HepG2 (cell line): ENCODE data around the gene CAPN10. TPM values are rescaled to one million over a fixed set of nuclear protein-coding genes. Genes with fewer than 3 reads are reported as not detected.

Experiments used
- ATAC-seq: fragments of 200-7000 bp; cut with Tn5 transposase; 3 replicates; pipeline ENCODE4 v1.9.1; 2020; ENCODE audit warnings: mild to moderate bottlenecking, moderate library complexity
- BruUV-seq: library from RNA; stranded (reverse); fragments of 400-500 nt; replicated peaks from 2 replicates; lab custom pipeline; 2021; lab: Mats Ljungman, UMichigan
- CTCF ChIA-PET: fragments of 300-600 bp; formaldehyde crosslinking; extraction: SDS; loops from one replicate; lab custom pipeline; 2021; ENCODE audit warnings: low total read pairs, inconsistent platforms, low intra/inter-chr PET ratio; lab: Yijun Ruan, JAX
- POLR2A ChIA-PET: fragments of 350-600 bp; sonication (Branson Sonifier 250); formaldehyde crosslinking; loops from one replicate; lab custom pipeline; 2020; ENCODE audit warnings: antibody characterized with exemption, inconsistent platforms; lab: Yijun Ruan, JAX
- DNase-seq: peaks from one replicate; pipeline ENCODE4 v3.0.0-alpha.2; 2015; ENCODE audit warnings: low spot score
- FAIRE-seq: peaks from 3 replicates; lab custom pipeline; 2011; peaks lifted over from hg19 to GRCh38; lab: Jason Lieb, UNC
- H2AFZ ChIP-seq: one replicate; pipeline ENCODE4 v1.6.1; 2011; ENCODE audit warnings: low read length, inconsistent platforms
- H3K27ac ChIP-seq: fragments of 300-600 bp; 3 replicates; pipeline ENCODE4 v1.8.0; 2011; ENCODE audit warnings: mixed run types, mild to moderate bottlenecking, mixed read lengths, low read length, inconsistent platforms; ENCODE audit not compliant: insufficient read depth; ENCODE audit errors: extremely low read length
- H3K27me3 ChIP-seq, 2 experiments: fragments of 200-600 bp in 1 of 2; 2 replicates in 1 of 2; 3 replicates in 1 of 2; pipeline versions ENCODE4 v1.6.0 to v1.8.0; 2011; ENCODE audit warnings: low read length in 2 of 2, mild to moderate bottlenecking in 2 of 2, moderate library complexity in 2 of 2, inconsistent platforms in 1 of 2; ENCODE audit not compliant: insufficient read depth in 2 of 2, control insufficient read depth in 1 of 2
- H3K36me3 ChIP-seq, 2 experiments: fragments of 200-600 bp in 1 of 2; replicated peaks in 1 of 2; 2 replicates in 1 of 2; 3 replicates in 1 of 2; pipeline versions ENCODE4 v1.5.1 to v1.8.0; 2011; ENCODE audit warnings: low read length in 2 of 2, inconsistent platforms in 1 of 2; ENCODE audit not compliant: insufficient read depth in 2 of 2, control insufficient read depth in 1 of 2
- H3K4me1 ChIP-seq: 2 replicates; pipeline ENCODE4 v1.5.1; 2012; ENCODE audit warnings: low read length, inconsistent platforms; ENCODE audit not compliant: insufficient read depth
- H3K4me2 ChIP-seq: 2 replicates; pipeline ENCODE4 v1.6.0; 2011; ENCODE audit warnings: low read depth, low read length, inconsistent platforms
- H3K4me3 ChIP-seq, 3 experiments: fragments of 200-600 bp in 1 of 3; sonication (generic), shearing (Covaris generic) in 1 of 3; replicated peaks in 1 of 3; 2 replicates each; pipeline ENCODE4 v1.5.1; 2011 to 2016; ENCODE audit warnings: low read length in 3 of 3, inconsistent platforms in 2 of 3, low read depth in 2 of 3, mild to moderate bottlenecking in 2 of 3, control low read depth in 1 of 3, mixed read lengths in 1 of 3; ENCODE audit not compliant: insufficient read depth in 1 of 3
- H3K79me2 ChIP-seq: one replicate; pipeline ENCODE4 v1.6.1; 2011; ENCODE audit warnings: low read length, inconsistent platforms; ENCODE audit not compliant: insufficient read depth
- H3K9ac ChIP-seq: 2 replicates; pipeline ENCODE4 v1.6.0; 2011; ENCODE audit warnings: mild to moderate bottlenecking, low read depth, low read length, inconsistent platforms; ENCODE audit not compliant: insufficient read depth
- H3K9me3 ChIP-seq: 2 replicates; pipeline ENCODE4 v1.5.1; 2012; ENCODE audit warnings: mild to moderate bottlenecking, low read length
- H4K20me1 ChIP-seq: 2 replicates; pipeline ENCODE4 v1.6.0; 2011; ENCODE audit warnings: inconsistent platforms, mild to moderate bottlenecking, low read length, moderate library complexity; ENCODE audit not compliant: insufficient read depth
- AFF4 ChIP-seq: sonication (generic); formaldehyde crosslinking; IDR thresholded peaks from 2 replicates; pipeline ENCODE4 v1.4.0; 2020; ENCODE audit warnings: missing genetic modification reagents
- CBX1 ChIP-seq: IDR thresholded peaks from one replicate; pipeline ENCODE4 v1.6.1; 2016; ENCODE audit warnings: antibody characterized with exemption, low read depth
- FLYWCH1 ChIP-seq: sonication (generic); formaldehyde crosslinking; IDR thresholded peaks from 2 replicates; pipeline ENCODE4 v1.8.1; 2023; ENCODE audit warnings: mild to moderate bottlenecking, missing genetic modification reagents
- FOXA3 ChIP-seq: IDR thresholded peaks from 2 replicates; pipeline ENCODE4 v1.6.1; 2016; ENCODE audit warnings: missing genetic modification reagents, missing compliant biosample characterization
- KLF12 ChIP-seq: sonication (generic); formaldehyde crosslinking; IDR thresholded peaks from 2 replicates; pipeline ENCODE4 v1.4.0; 2020; ENCODE audit warnings: missing genetic modification reagents, borderline replicate concordance
- NR1H2 ChIP-seq: sonication (generic); formaldehyde crosslinking; IDR thresholded peaks from 2 replicates; pipeline ENCODE4 v1.8.1; 2022; ENCODE audit warnings: low read depth, missing genetic modification reagents, borderline replicate concordance
- TRIM24 ChIP-seq: sonication (generic); formaldehyde crosslinking; IDR thresholded peaks from 2 replicates; pipeline ENCODE4 v1.8.0; 2022; ENCODE audit warnings: mild to moderate bottlenecking, missing genetic modification reagents
- ZGPAT ChIP-seq: IDR thresholded peaks from 2 replicates; pipeline ENCODE4 v1.6.1; 2016; ENCODE audit warnings: mild to moderate bottlenecking
- ZMYM3 ChIP-seq: sonication (generic); formaldehyde crosslinking; IDR thresholded peaks from 2 replicates; pipeline ENCODE4 v1.5.1; 2020; ENCODE audit warnings: mild to moderate bottlenecking, missing genetic modification reagents
- ZNF251 ChIP-seq: sonication (generic); formaldehyde crosslinking; IDR thresholded peaks from 2 replicates; pipeline ENCODE4 v1.9.0; 2021; ENCODE audit warnings: mild to moderate bottlenecking, missing genetic modification reagents
- ZNF30 ChIP-seq: sonication (generic); formaldehyde crosslinking; IDR thresholded peaks from 2 replicates; pipeline ENCODE4 v1.5.0; 2020; ENCODE audit warnings: mild to moderate bottlenecking, missing genetic modification reagents
- ZNF558 ChIP-seq: sonication (generic); formaldehyde crosslinking; IDR thresholded peaks from 2 replicates; pipeline ENCODE4 v1.9.0; 2022; ENCODE audit warnings: mild to moderate bottlenecking, missing genetic modification reagents, borderline replicate concordance
- ZNF672 ChIP-seq: sonication (generic); formaldehyde crosslinking; IDR thresholded peaks from 2 replicates; pipeline ENCODE4 v1.8.1; 2022; ENCODE audit warnings: missing genetic modification reagents
- ZNF709 ChIP-seq: sonication (generic); formaldehyde crosslinking; IDR thresholded peaks from 2 replicates; pipeline ENCODE4 v1.5.0; 2020; ENCODE audit warnings: mild to moderate bottlenecking, missing genetic modification reagents
- ZSCAN5A ChIP-seq: sonication (generic); formaldehyde crosslinking; IDR thresholded peaks from 2 replicates; pipeline ENCODE4 v1.8.0; 2022; ENCODE audit warnings: mild to moderate bottlenecking, missing genetic modification reagents, borderline replicate concordance
- WGBS: methylation state at CpG from one replicate; pipeline ENCODE4 v1.1.6; 2017; ENCODE audit warnings: low lambda C conversion rate; 5-methylcytosine and 5-hydroxymethylcytosine counted together
- in situ Hi-C: cut with HindIII; loops from 2 replicates; pipeline ENCODE4 v1.10.0; 2017; ENCODE audit warnings: low pct_unique_long_range_greater_than_20kb; ENCODE audit not compliant: extremely low pct_ligation_motif_present
- intact Hi-C: fragments of 100-400 bp; cut with micrococcal nuclease; formaldehyde crosslinking; loops from one replicate; pipeline ENCODE4 v1.10.0; 2022; ENCODE audit not compliant: unreplicated experiment
- polyA plus RNA-seq, 8 experiments: library from polyadenylated mRNA; depleted of rRNA in 3 of 8; stranded (reverse) in 7 of 8; unstranded in 1 of 8; fragments of >200 nt; fragmentation: Illumina TruSeq in 4 of 8; extraction: Trizol in 4 of 8; gene quantifications; 2 replicates each; pipeline versions ENCODE4 v1.2.1 to v1.2.3, GENCODE V29; 2011 to 2016; ENCODE audit warnings: low read depth in 4 of 8, missing spikeins in 1 of 8, mixed read lengths in 1 of 8; ENCODE audit not compliant: insufficient read depth in 1 of 8
- total RNA-seq, 5 experiments: library from RNA; depleted of rRNA; stranded (reverse); fragments of >200 nt; fragmentation: Illumina TruSeq; extraction: Trizol; gene quantifications; 2 replicates each; pipeline ENCODE4 v1.2.3, GENCODE V29; 2016; ENCODE audit warnings: low read depth in 1 of 5

The CAPN10 gene
- total and polyA plus RNA-seq, 2 of the 13 experiments (the other 11 are each of a cell fraction or from before 2014, with no cell fraction given) = 27.6 to 32.4 TPM

GRCh38 chr2:240588669-240589068 lies 2.1 kb downstream of the CAPN10 start:
- Histone ChIP-seq H4K20me1 (peaks cover 17% of the 10 kb centered on the region; the same call in 1 of the 2 replicates), H3K9ac (peak overlapping the region; percentile 24; the same call in 1 of the 2 replicates), H3K9me3 (no peaks in the 10 kb centered on the region), H3K4me1 (peaks cover 37% of the 10 kb centered on the region), H3K79me2 (peaks cover 53% of the 10 kb centered on the region), H2AFZ (no peak overlapping the region), H3K4me3 (peak overlapping the region in 1 of 3 experiments; percentile 90; a peak in 1 of 6 replicates), H3K27me3 (peaks cover 0 to 4% of the 10 kb centered on the region in 2 experiments; a peak in 1 of 5 replicates), H3K36me3 (peaks cover 20 to 36% of the 10 kb centered on the region in 2 experiments), H3K4me2 (peak overlapping the region; percentile 98), H3K27ac (no peak overlapping the region)
- intact Hi-C loops (no loop called here), in situ Hi-C loops (no loop called here)
- TF ChIP-seq KLF12 (CRISPR knock-in tag) = no peak
- TF ChIP-seq ZNF672 = no peak
- no peak for TF ChIP-seq ZNF251
- no peak for TF ChIP-seq ZNF558
- TF ChIP-seq CBX1 = no peak
- TF ChIP-seq ZNF709 = no peak
- TF ChIP-seq FLYWCH1 (CRISPR knock-in tag) = no peak
- TF ChIP-seq TRIM24 (CRISPR knock-in tag) = no peak
- TF ChIP-seq ZMYM3 (CRISPR knock-in tag) = no peak
- TF ChIP-seq ZGPAT (CRISPR knock-in tag) = no peak
- TF ChIP-seq ZNF30 (CRISPR knock-in tag) = no peak
- no peak for TF ChIP-seq NR1H2 (CRISPR knock-in tag)
- no peak for TF ChIP-seq AFF4 (CRISPR knock-in tag)
- no peak for TF ChIP-seq ZSCAN5A (CRISPR knock-in tag)
- no peak for TF ChIP-seq FOXA3 (CRISPR knock-in tag)
- ChIA-PET CTCF (no interaction called here), POLR2A (interaction anchor here (1.4 to 6.0 kb wide), 4 partner anchors 9 to 29 kb away, joined by 5 to 149 read pairs (median 116); partner anchors contain the start of genes ANKMY1, DUSP28 and RNPEPL1)
- ATAC-seq (no peak), DNase-seq (no peak), FAIRE-seq (no peak)
- 82% methylated on average over 4 of the region's 4 CpGs for WGBS
- no TSS peak for BruUV-seq
